Duodenal mucosa (tissue), 2 donors: Measurements from ENCODE around the gene ZCCHC24.

ENCODE experiments used
- H3K27ac ChIP-seq: one replicate; pipeline ENCODE4 v1.7.0; 2013; ENCODE audit warnings: low read depth, low read length
- H3K27me3 ChIP-seq, 2 donors: one replicate each; pipeline ENCODE4 v1.7.0; 2013; ENCODE audit warnings: low read length in 2 of 2, control low read depth in 1 of 2; ENCODE audit not compliant: insufficient read depth in 2 of 2, control insufficient read depth in 1 of 2
- H3K36me3 ChIP-seq, 2 donors: one replicate each; pipeline ENCODE4 v1.7.0; 2013; ENCODE audit warnings: low read length in 2 of 2, control low read depth in 1 of 2; ENCODE audit not compliant: insufficient read depth in 2 of 2, control insufficient read depth in 1 of 2
- H3K4me1 ChIP-seq, 2 donors: one replicate each; pipeline ENCODE4 v1.7.0; 2013; ENCODE audit warnings: low read length in 2 of 2, control low read depth in 1 of 2; ENCODE audit not compliant: insufficient read depth in 2 of 2, control insufficient read depth in 1 of 2
- H3K4me3 ChIP-seq, 2 donors: one replicate each; pipeline ENCODE4 v1.7.0; 2013; ENCODE audit warnings: low read length in 2 of 2, low read depth in 1 of 2
- H3K9ac ChIP-seq, 2 donors: one replicate each; pipeline ENCODE4 v1.7.0; 2013; ENCODE audit warnings: low read length in 2 of 2, low read depth in 1 of 2
- H3K9me3 ChIP-seq, 2 donors: one replicate each; pipeline ENCODE4 v1.7.0; 2013; ENCODE audit warnings: low read length in 2 of 2, control low read depth in 1 of 2; ENCODE audit not compliant: control insufficient read depth in 1 of 2

The ZCCHC24 gene

DNA sequence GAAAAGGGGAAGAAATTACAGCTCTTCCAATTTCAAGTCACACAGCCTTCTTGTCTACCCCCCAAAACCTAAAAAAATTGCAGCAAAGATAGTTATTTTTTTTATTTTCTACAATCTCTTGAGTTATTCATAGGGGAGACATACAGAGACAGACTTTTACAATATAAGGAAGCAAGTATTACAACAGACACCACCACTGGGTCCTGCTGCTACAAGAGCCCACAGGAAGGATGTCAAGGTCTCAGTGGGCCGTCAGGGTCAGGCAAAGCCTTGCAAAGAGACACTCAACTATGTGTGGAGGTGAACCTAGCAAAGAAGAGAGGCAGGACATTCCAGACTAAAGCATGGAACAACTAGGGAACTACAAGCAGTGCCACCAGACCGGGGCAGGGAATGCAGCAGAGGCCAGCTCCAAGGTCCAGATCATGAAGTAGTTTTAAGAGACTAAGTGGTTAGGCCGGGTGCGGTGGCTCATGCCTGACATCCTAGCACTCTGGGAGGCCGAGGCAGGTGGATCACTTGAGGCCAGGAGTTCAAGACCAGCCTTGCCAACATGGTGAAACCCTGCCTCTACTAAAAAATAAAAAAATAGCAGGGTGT lies 28.2 kb upstream of the ZCCHC24 start:
- Histone ChIP-seq H3K9me3 (no peaks in the 10 kb centered on the region), H3K27ac (no peak overlapping the region), H3K4me1 (no peaks in the 10 kb centered on the region), H3K36me3 (no peaks in the 10 kb centered on the region), H3K9ac (no peak overlapping the region), H3K27me3 (no peaks in the 10 kb centered on the region), H3K4me3 (no peak overlapping the region)

DNA sequence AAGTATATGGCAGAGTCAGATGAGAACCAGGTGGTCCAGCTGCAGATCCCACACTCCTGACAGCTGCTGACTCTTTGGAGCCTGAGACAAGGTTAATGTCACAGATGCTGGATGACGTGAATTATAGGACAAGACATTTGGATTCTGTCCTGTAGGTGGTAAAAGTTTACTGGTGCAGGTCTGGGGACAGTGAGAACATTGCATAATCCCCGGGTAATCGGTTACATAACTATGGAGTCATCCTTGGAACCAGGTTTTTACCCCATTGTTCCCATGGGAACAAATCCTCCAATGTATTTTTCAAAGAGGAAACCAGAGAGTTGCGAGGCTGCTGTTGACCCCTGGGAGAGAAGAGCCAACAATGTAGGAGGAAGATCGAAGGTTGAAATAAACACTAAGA lies 27.5 kb upstream of the ZCCHC24 start:
- no peaks in the 10 kb centered on the region for H3K9me3 ChIP-seq
- H3K27me3 ChIP-seq, result no peaks in the 10 kb centered on the region
- H3K27ac ChIP-seq, result no peak overlapping the region
- no peaks in the 10 kb centered on the region for H3K36me3 ChIP-seq
- H3K4me1 ChIP-seq, result no peaks in the 10 kb centered on the region
- no peak overlapping the region for H3K4me3 ChIP-seq
- H3K9ac ChIP-seq, result no peak overlapping the region

DNA sequence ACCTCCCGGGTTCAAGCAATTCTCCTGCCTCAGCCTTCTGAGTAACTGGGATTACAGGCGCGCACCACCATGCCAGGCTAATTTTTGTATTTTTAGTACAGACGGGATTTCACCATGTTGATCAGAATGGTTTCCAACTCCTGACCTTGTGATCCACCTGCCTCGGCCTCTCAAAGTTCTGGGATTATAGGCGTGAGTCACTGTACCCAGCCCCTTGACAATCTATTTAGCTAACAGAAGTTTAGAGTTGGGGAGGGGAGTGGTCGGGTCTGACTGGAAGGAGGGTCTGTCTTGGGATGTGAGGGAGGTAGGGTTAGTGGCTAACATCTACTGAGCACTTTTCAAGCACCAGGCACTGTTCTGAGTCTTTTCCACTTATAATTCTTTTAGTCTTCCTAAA lies 27.0 kb upstream of the ZCCHC24 start:
- Histone ChIP-seq H3K4me1 (no peaks in the 10 kb centered on the region), H3K36me3 (no peaks in the 10 kb centered on the region), H3K9ac (no peak overlapping the region), H3K9me3 (no peaks in the 10 kb centered on the region), H3K27ac (no peak overlapping the region), H3K4me3 (no peak overlapping the region), H3K27me3 (no peaks in the 10 kb centered on the region)

DNA sequence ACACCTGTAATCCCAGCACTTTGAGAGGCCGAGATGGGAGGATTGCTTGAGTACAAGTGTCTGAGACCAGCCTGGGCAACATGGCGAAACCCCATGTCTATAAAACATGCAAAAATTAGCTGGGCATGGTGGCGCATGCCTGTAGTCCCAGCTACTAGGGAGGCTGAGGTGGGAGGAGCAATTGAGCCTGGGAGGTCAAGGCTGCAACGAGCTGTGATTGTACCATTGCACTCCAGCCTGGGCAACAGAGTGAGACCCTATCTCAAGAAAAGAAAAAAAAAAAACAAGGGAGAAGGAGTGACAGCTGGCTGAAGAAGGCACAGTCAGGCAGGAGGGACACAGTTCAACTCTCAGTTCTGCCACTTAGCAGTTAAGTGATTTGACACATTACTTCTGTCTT lies 26.4 kb upstream of the ZCCHC24 start:
- Histone ChIP-seq H3K4me1 (no peaks in the 10 kb centered on the region), H3K9me3 (no peaks in the 10 kb centered on the region), H3K9ac (no peak overlapping the region)

DNA sequence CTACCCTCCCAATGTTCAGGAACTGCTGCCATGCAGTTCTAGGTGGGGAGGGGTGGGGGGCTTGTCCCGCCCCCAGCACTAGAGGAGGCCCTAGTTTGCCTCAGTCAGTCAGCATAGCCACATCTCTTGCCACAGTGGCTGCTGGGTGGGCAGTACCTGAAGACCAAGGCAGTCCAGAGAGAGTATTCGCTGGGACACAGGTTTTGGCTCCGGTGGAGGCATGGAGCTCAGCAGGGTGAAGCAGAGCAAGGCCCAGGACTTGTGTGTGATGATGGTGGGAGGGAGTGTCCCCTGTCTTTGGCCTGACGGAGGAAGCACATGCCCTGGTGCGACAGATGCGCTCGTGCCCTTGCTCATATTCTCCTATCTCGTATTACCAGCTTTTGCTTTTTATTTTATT lies 24.7 kb upstream of the ZCCHC24 start:
- no peak overlapping the region for H3K27ac ChIP-seq
- H3K9me3 ChIP-seq, result no peaks in the 10 kb centered on the region
- H3K9ac ChIP-seq, result no peak overlapping the region
- H3K4me3 ChIP-seq, result no peak overlapping the region
- H3K4me1 ChIP-seq, result no peaks in the 10 kb centered on the region
- H3K27me3 ChIP-seq, result no peaks in the 10 kb centered on the region
- H3K36me3 ChIP-seq, result no peaks in the 10 kb centered on the region

More for the DNA sequence above, 26.4 kb upstream of the ZCCHC24 start:
- Histone ChIP-seq H3K36me3 (no peaks in the 10 kb centered on the region), H3K27me3 (no peaks in the 10 kb centered on the region), H3K27ac (no peak overlapping the region), H3K4me3 (no peak overlapping the region)

DNA sequence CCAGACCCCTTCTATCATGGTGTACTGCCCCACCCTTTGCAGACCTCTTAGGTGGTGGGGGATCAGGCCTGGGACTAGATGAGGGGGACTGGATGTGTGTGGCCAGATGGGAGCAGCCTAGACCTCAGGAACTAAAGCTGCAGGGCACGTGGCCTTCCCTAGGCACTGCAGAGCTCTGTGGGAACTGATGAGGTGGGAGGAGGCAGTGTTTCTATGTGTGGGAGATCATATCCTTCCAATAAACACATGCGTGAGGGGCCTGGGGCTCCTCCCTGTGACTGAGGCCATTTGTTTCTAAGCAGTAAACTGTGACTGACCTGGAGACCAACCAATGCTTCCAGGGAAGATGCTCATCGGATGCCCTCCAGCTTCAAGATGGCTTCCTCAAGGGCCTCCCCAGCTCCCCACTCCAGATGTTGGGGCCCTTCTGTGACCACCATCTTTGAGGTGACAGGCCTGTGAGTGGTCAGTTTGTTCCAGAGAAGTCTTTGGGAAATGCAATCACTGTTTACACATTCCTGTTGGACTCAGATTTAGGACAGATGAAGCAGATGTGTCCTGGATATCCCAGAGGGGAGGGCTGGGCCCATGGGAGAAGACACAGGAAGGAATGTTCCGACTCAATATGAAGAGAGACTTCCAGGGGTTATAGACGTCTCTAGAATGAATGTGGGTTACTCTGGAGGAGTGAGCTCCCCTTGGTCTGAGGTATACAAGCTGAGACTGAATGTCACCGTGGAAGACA lies 23.6 kb upstream of the ZCCHC24 start:
- Histone ChIP-seq H3K36me3 (no peaks in the 10 kb centered on the region), H3K4me3 (no peak overlapping the region), H3K27ac (no peak overlapping the region), H3K4me1 (no peaks in the 10 kb centered on the region), H3K9me3 (no peaks in the 10 kb centered on the region), H3K9ac (no peak overlapping the region), H3K27me3 (no peaks in the 10 kb centered on the region)

DNA sequence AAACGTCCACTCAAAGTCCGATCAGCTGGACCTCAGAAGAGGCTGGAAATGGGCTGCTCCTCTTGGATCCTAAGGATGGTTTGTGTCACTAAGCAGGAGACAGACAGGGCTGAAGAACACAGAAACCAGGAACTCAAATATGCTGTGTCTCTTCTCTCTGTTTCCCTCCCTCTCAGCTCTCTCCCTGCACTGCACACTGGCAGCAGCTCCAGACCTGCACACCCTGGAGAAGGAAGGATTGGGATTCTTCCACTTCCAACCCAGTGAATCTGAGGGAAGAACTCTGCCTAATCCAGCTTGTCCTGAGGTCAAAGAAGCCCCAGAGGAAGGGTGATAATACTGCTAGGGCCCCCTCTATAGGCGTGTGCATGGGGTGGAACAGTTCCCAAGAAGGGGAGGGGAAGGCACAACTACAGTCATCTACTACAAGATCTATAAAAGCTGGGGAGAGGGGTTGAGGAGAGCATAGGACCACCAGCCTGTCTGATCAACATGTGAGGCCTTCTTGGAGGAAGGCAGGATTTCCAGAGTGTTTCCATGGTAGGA lies 22.7 kb upstream of the ZCCHC24 start:
- no peaks in the 10 kb centered on the region for H3K4me1 ChIP-seq
- H3K27me3 ChIP-seq, result no peaks in the 10 kb centered on the region
- H3K36me3 ChIP-seq, result no peaks in the 10 kb centered on the region
- no peak overlapping the region for H3K27ac ChIP-seq
- no peaks in the 10 kb centered on the region for H3K9me3 ChIP-seq
- no peak overlapping the region for H3K9ac ChIP-seq
- no peak overlapping the region for H3K4me3 ChIP-seq

DNA sequence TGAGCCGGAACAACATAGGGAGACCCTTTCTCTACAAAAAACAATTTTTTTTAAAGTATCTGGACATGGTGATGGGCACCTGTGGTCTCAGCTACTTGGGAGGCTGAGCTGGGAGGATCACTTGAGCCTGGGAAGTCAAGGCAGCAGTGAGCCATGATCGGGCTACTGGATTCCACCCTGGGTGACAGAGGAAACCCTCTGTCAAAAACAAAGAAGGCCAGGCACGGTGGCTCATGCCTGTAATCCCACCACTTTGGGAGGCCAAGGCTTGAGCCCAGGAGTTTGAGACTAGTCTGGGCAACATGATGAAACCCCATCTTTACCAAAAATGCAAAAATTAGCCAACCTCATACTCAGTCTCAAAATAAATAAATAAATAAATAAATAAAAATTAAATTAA lies 19.9 kb upstream of the ZCCHC24 start:
- no peak overlapping the region for H3K27ac ChIP-seq
- no peaks in the 10 kb centered on the region for H3K9me3 ChIP-seq
- H3K9ac ChIP-seq, result no peak overlapping the region
- H3K36me3 ChIP-seq, result no peaks in the 10 kb centered on the region
- H3K4me1 ChIP-seq, result no peaks in the 10 kb centered on the region
- H3K27me3 ChIP-seq, result no peaks in the 10 kb centered on the region
- no peak overlapping the region for H3K4me3 ChIP-seq

DNA sequence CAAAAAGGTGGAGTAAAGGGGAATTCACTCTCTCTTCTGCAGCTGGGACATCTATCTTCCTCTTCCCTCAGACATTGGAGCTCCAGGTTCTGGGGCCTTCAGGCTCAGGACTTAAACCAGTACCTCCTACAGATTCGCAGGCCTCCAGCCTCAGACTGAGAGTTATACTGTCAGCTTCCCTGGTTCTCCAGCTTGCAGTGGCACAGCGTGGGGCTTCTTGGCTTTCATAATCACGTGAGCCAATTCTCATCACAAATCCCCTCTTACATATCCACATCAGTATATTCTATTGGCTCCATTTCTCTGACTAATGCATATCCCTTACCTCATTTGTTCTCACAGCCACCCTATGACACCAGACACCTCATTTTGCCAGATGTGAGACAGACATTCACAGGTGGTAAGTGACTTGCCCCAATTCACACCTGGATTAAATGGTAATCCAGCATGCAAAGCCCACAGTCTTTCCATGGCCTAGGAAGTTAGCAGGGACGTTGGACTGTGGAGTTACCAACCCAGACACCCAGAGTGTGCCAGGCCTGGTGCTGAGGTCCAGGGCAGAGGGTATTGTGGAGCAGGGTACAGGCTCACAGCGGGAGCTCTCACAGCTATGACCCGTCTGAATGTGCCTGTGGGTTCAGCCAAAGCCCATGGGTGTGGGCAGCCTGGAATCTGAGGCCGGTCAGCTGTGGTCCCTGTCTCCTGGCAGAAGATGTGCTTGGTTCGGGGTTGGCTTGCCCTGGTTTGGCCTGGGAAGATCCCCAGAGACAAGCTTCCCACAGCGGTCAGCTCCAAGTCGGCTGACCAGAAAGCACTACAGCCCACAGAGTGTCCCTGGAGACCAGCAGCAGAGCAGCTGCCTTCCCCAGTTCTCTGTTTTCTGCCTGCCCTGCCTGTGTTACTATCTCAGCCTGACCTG lies 18.4 kb upstream of the ZCCHC24 start:
- Histone ChIP-seq H3K27ac (no peak overlapping the region), H3K27me3 (no peaks in the 10 kb centered on the region)

DNA sequence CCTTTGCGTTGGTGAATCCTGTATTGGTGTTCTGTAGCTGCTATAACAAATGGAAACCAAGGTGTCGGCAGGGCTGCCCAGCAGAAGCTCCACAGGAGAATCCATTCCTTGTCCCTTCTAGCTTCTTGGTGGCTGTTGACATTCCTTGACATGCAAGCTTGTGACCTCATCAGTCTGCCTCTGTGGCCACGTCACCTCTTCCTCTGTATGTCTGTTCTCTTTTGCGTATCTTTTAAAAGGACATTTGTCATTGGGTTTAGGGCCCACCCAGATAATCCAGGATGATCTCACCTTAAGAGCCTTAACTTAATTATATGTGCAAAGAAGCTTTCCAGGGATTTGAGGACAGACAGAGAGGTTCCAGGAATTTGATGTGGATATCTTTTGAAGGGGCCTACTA lies 15.3 kb upstream of the ZCCHC24 start:
- no peaks in the 10 kb centered on the region for H3K36me3 ChIP-seq
- H3K27me3 ChIP-seq, result peaks cover 0 to 2% of the 10 kb centered on the region in 2 donors
- no peak overlapping the region for H3K9ac ChIP-seq
- no peaks in the 10 kb centered on the region for H3K4me1 ChIP-seq
- no peak overlapping the region for H3K27ac ChIP-seq
- no peak overlapping the region for H3K4me3 ChIP-seq
- no peaks in the 10 kb centered on the region for H3K9me3 ChIP-seq

More for the DNA sequence above, 18.4 kb upstream of the ZCCHC24 start:
- no peaks in the 10 kb centered on the region for H3K4me1 ChIP-seq
- H3K9me3 ChIP-seq, result no peaks in the 10 kb centered on the region
- H3K9ac ChIP-seq, result no peak overlapping the region
- H3K4me3 ChIP-seq, result no peak overlapping the region
- no peaks in the 10 kb centered on the region for H3K36me3 ChIP-seq
